Liver (tissue), 9 donors: ENCODE measurements around the gene TNS1. TPM values are rescaled to one million over a fixed set of nuclear protein-coding genes. Genes with fewer than 3 reads are reported as not detected.

Source experiments
- DNase-seq: peaks from one replicate; pipeline ENCODE4 v3.0.0-alpha.2; 2017; ENCODE audit warnings: low spot score
- H3K27ac ChIP-seq, 2 donors: one replicate each; pipeline ENCODE4 v1.7.0; 2013; ENCODE audit warnings: inconsistent platforms in 2 of 2, low read length in 2 of 2, control low read depth in 1 of 2, low read depth in 1 of 2, mild to moderate bottlenecking in 1 of 2
- H3K27me3 ChIP-seq, 4 donors: one replicate each; pipeline versions ENCODE4 v1.6.1 to v1.7.0; 2013; ENCODE audit warnings: low read length in 3 of 4, inconsistent platforms in 1 of 4, mild to moderate bottlenecking in 1 of 4, moderate library complexity in 1 of 4; ENCODE audit not compliant: control insufficient read depth in 4 of 4, insufficient read depth in 4 of 4
- H3K36me3 ChIP-seq, 4 donors: one replicate each; pipeline versions ENCODE4 v1.6.1 to v1.7.0; 2013; ENCODE audit warnings: low read length in 3 of 4, mild to moderate bottlenecking in 3 of 4, low read depth in 1 of 4, moderate library complexity in 1 of 4; ENCODE audit not compliant: control insufficient read depth in 4 of 4, insufficient read depth in 3 of 4
- H3K4me1 ChIP-seq, 4 donors: one replicate each; pipeline versions ENCODE4 v1.6.1 to v1.7.0; 2013; ENCODE audit warnings: low read length in 3 of 4, mild to moderate bottlenecking in 3 of 4, moderate library complexity in 1 of 4; ENCODE audit not compliant: control insufficient read depth in 4 of 4, insufficient read depth in 4 of 4
- H3K4me3 ChIP-seq, 3 donors: one replicate each; pipeline versions ENCODE4 v1.6.1 to v1.7.0; 2013; ENCODE audit warnings: low read length in 3 of 3, control low read depth in 1 of 3, low read depth in 1 of 3, mild to moderate bottlenecking in 1 of 3
- H3K9ac ChIP-seq, 2 donors: one replicate each; pipeline ENCODE4 v1.7.0; 2013; ENCODE audit warnings: low read length in 2 of 2, mild to moderate bottlenecking in 2 of 2, moderate library complexity in 2 of 2, control low read depth in 1 of 2, low read depth in 1 of 2
- H3K9me3 ChIP-seq, 4 donors: one replicate each; pipeline versions ENCODE4 v1.6.1 to v1.7.0; 2013; ENCODE audit warnings: low read length in 3 of 4; ENCODE audit not compliant: control insufficient read depth in 4 of 4
- CTCF ChIP-seq: fragments of 150-350 bp; IDR thresholded peaks from 2 replicates; pipeline ENCODE4 v1.5.1; 2017; ENCODE audit warnings: improper control_type of control experiment, low read depth, low read length; ENCODE audit not compliant: missing input control
- EGR1 ChIP-seq, 2 donors: IDR thresholded peaks; 2 replicates each; pipeline ENCODE4 v1.6.1; 2016 to 2018; ENCODE audit warnings: antibody characterized with exemption in 2 of 2, low read depth in 2 of 2
- FOXA1 ChIP-seq: IDR thresholded peaks from 2 replicates; pipeline ENCODE4 v1.6.1; 2016; ENCODE audit warnings: antibody characterized with exemption
- GABPA ChIP-seq, 2 donors: IDR thresholded peaks in 1 of 2; conservative IDR thresholded peaks in 1 of 2; 2 replicates each; pipeline ENCODE4 v1.6.1; 2016; ENCODE audit warnings: antibody characterized with exemption in 2 of 2, mild to moderate bottlenecking in 1 of 2, moderate library complexity in 1 of 2
- HNF4G ChIP-seq: IDR thresholded peaks from 2 replicates; pipeline ENCODE4 v1.6.1; 2016; ENCODE audit warnings: antibody characterized with exemption
- JUND ChIP-seq, 2 donors: IDR thresholded peaks; 2 replicates each; pipeline ENCODE4 v1.6.1; 2016; ENCODE audit warnings: antibody characterized with exemption in 2 of 2
- NR2F2 ChIP-seq: IDR thresholded peaks from 2 replicates; pipeline ENCODE4 v1.6.1; 2016; ENCODE audit warnings: antibody characterized with exemption
- RAD21 ChIP-seq, 2 donors: IDR thresholded peaks; 2 replicates each; pipeline ENCODE4 v1.6.1; 2016; ENCODE audit warnings: antibody characterized with exemption in 2 of 2, mild to moderate bottlenecking in 2 of 2
- SP1 ChIP-seq: IDR thresholded peaks from 2 replicates; pipeline ENCODE4 v1.6.1; 2018; ENCODE audit warnings: antibody characterized with exemption, mild to moderate bottlenecking
- TAF1 ChIP-seq: conservative IDR thresholded peaks from 2 replicates; pipeline ENCODE4 v1.6.1; 2016; ENCODE audit warnings: antibody characterized with exemption, mild to moderate bottlenecking
- YY1 ChIP-seq: IDR thresholded peaks from 2 replicates; pipeline ENCODE4 v1.6.1; 2016; ENCODE audit warnings: antibody characterized with exemption, mild to moderate bottlenecking
- WGBS: extraction: QIAGEN DNeasy Blood & Tissue Kit; methylation state at CpG from one replicate; pipeline ENCODE4 v1.1.7; 2013; 5-methylcytosine and 5-hydroxymethylcytosine counted together
- polyA plus RNA-seq, 2 donors: library from polyadenylated mRNA; stranded (reverse) in 1 of 2; unstranded in 1 of 2; fragments of 200-250 nt in 1 of 2; fragments of >200 nt in 1 of 2; fragmentation: Nextera tagmentation in 1 of 2; extraction: Ambion mirVana in 1 of 2; gene quantifications; one replicate each; pipeline versions ENCODE4 v1.2.1 to v1.2.3, GENCODE V29; 2013 to 2015
- total RNA-seq, 2 donors: library from RNA; depleted of rRNA; stranded (reverse); fragments of >200 nt; gene quantifications; one replicate each; pipeline ENCODE4 v1.2.3, GENCODE V29; 2014
- TF ChIP-seq, protein P1 (sequence below): IDR thresholded peaks from 2 replicates; pipeline ENCODE4 v1.6.1; 2016; ENCODE audit warnings: antibody characterized with exemption
- TF ChIP-seq, protein P2 (sequence below): IDR thresholded peaks from 2 replicates; pipeline ENCODE4 v1.6.1; 2016; ENCODE audit warnings: antibody characterized with exemption
- donor health status: healthy.
- donor health status: healthy.
- donor health status: healthy.
- donor health status: healthy.
- donor health status: healthy.

Gene TNS1
- total and polyA plus RNA-seq, 4 donors: 16.3 to 128 (median 57.3) TPM

- H3K4me3 ChIP-seq: no peak overlapping the region
- TF ChIP-seq TAF1: no peak
- TF ChIP-seq FOXA1: no peak
- TF ChIP-seq, protein P1, sequence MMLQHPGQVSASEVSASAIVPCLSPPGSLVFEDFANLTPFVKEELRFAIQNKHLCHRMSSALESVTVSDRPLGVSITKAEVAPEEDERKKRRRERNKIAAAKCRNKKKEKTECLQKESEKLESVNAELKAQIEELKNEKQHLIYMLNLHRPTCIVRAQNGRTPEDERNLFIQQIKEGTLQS: no peak
- TF ChIP-seq EGR1 (IDR thresholded peaks at IDR 0.05; ENCODE audit: low read depth in 2 of 2): no peak
- TF ChIP-seq NR2F2: no peak
- TF ChIP-seq JUND (IDR thresholded peaks at IDR 0.05): no peak
- TF ChIP-seq CTCF: no peak
- TF ChIP-seq, protein P2, sequence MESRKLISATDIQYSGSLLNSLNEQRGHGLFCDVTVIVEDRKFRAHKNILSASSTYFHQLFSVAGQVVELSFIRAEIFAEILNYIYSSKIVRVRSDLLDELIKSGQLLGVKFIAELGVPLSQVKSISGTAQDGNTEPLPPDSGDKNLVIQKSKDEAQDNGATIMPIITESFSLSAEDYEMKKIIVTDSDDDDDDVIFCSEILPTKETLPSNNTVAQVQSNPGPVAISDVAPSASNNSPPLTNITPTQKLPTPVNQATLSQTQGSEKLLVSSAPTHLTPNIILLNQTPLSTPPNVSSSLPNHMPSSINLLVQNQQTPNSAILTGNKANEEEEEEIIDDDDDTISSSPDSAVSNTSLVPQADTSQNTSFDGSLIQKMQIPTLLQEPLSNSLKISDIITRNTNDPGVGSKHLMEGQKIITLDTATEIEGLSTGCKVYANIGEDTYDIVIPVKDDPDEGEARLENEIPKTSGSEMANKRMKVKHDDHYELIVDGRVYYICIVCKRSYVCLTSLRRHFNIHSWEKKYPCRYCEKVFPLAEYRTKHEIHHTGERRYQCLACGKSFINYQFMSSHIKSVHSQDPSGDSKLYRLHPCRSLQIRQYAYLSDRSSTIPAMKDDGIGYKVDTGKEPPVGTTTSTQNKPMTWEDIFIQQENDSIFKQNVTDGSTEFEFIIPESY: no peak
- no peak for TF ChIP-seq SP1
- TF ChIP-seq YY1: no peak
- no peak for TF ChIP-seq RAD21 (IDR thresholded peaks at IDR 0.05)
- TF ChIP-seq GABPA (IDR thresholded peaks at IDR 0.05 in 1 of 2, conservative IDR thresholded peaks at IDR 0.05 in 1 of 2): no peak
- no peak for TF ChIP-seq HNF4G
- no peaks in the 10 kb centered on the region for H3K27me3 ChIP-seq
- no peak for DNase-seq
- 88% methylated on average over 9 of the region's 9 CpGs for WGBS
- H3K27ac ChIP-seq: no peak overlapping the region
- peaks cover 0 to 3% (median 0%) of the 10 kb centered on the region in 4 donors for H3K4me1 ChIP-seq
- H3K9ac ChIP-seq: no peak overlapping the region
- H3K36me3 ChIP-seq: peaks cover 13 to 57% (median 32%) of the 10 kb centered on the region in 4 donors
- H3K9me3 ChIP-seq: no peaks in the 10 kb centered on the region
Measured at GRCh38 chr2:217852555-217853211, 150.1 kb downstream of the TNS1 start.

DNA sequence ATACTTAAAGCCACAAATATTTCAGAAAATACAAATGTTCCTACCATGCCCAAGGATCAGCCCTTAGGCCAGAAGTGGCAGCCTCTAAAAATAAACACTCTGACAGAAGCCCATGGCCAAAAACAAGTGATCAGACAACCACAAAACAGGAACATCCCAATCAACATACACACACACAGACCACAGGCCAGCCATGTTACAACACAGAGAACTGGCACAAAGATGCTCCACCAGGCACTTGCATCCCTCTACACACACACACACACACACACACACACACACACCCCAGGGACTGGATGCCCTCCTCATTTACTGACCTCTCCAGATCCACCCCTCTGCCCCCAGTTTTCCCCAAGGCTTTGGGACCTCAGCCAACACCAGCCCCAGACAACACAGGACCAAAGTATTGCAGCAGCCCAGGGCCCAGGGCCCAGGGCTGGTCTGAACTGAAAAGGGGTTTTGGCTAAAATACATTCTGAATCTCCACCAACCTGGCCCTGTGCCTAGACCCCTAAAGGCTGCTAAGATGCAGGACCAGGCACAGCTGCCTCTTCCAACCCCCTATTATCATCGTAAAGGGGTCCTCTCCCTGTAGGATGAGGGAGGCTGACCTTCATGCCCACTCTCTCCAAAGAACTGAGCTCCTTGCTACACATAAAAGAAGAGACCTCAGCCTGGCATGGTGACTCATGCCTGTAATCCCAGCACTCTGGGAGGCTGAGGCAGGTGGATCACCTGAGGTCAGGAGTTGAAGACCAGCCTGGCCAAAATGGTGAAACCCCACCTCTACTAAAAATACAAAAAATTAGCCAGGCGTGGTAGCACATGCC is 151.4 kb downstream of the TNS1 start:
- Histone ChIP-seq H3K9me3 (no peaks in the 10 kb centered on the region), H3K4me1 (peaks cover 0 to 3% (median 0%) of the 10 kb centered on the region in 4 donors), H3K27me3 (no peaks in the 10 kb centered on the region), H3K36me3 (peaks cover 15 to 59% (median 34%) of the 10 kb centered on the region in 4 donors), H3K4me3 (no peak overlapping the region), H3K27ac (no peak overlapping the region), H3K9ac (no peak overlapping the region)
- TF ChIP-seq JUND (IDR thresholded peaks at IDR 0.05): no peak
- no peak for DNase-seq
- WGBS: 93% methylated on average over 2 of the region's 2 CpGs
